SK-N-SH (cell line): Measurements from ENCODE around the gene PAPPA2. TPM values are rescaled to one million over a fixed set of nuclear protein-coding genes. Genes with fewer than 3 reads are reported as not detected.

Source experiments
- CTCF ChIA-PET: fragments of 300-600, 350-600 bp; formaldehyde crosslinking; extraction: SDS; loops from one replicate; lab custom pipeline; 2021; lab: Yijun Ruan, JAX
- POLR2A ChIA-PET: fragments of 350-600 bp; sonication (Branson Sonifier 250); formaldehyde crosslinking; extraction: SDS; loops from one replicate; lab custom pipeline; 2020; ENCODE audit warnings: antibody characterized with exemption, inconsistent platforms; lab: Yijun Ruan, JAX
- DNase-seq: peaks from one replicate; pipeline ENCODE4 v3.0.0; 2012
- H2AFZ ChIP-seq: fragments of 200-600 bp; sonication (generic); 2 replicates; pipeline ENCODE4 v1.8.1; 2016; ENCODE audit warnings: antibody characterized with exemption, mild to moderate bottlenecking, low read depth
- H3F3A ChIP-seq: fragments of 200-600 bp; sonication (generic); replicated peaks from 2 replicates; pipeline ENCODE3; 2016; ENCODE audit warnings: antibody characterized with exemption, mild to moderate bottlenecking; ENCODE audit not compliant: insufficient read depth
- H3K27ac ChIP-seq, 2 experiments: fragments of 200-500 bp in 1 of 2; fragments of 200-600 bp in 1 of 2; sonication (Bioruptor generic) in 1 of 2; sonication (generic), shearing (Covaris generic) in 1 of 2; 2 replicates each; pipeline versions ENCODE4 v1.5.1 to v1.6.1; 2014 to 2016; ENCODE audit warnings: low read depth in 2 of 2, inconsistent platforms in 1 of 2, low read length in 1 of 2, mild to moderate bottlenecking in 1 of 2, mixed read lengths in 1 of 2
- H3K27me3 ChIP-seq: fragments of 200-600 bp; sonication (generic), shearing (Covaris generic); 2 replicates; pipeline ENCODE4 v1.6.1; 2016; ENCODE audit warnings: mixed run types; ENCODE audit not compliant: insufficient read depth
- H3K36me3 ChIP-seq, 2 experiments: fragments of 200-500 bp in 1 of 2; fragments of 200-600 bp in 1 of 2; sonication (Bioruptor generic) in 1 of 2; sonication (generic) in 1 of 2; replicated peaks in 1 of 2; 2 replicates each; pipeline versions ENCODE3 to v1.5.1; 2014 to 2016; ENCODE audit warnings: low read length in 1 of 2, mild to moderate bottlenecking in 1 of 2; ENCODE audit not compliant: insufficient read depth in 2 of 2, control insufficient read depth in 1 of 2
- H3K4me1 ChIP-seq, 2 experiments: fragments of 200-500 bp in 1 of 2; fragments of 200-600 bp in 1 of 2; sonication (Bioruptor generic) in 1 of 2; sonication (generic), shearing (Covaris generic) in 1 of 2; 2 replicates each; pipeline versions ENCODE4 v1.5.1 to v1.6.1; 2014 to 2016; ENCODE audit warnings: low read depth in 1 of 2, low read length in 1 of 2, mixed run types in 1 of 2; ENCODE audit not compliant: insufficient read depth in 2 of 2, control insufficient read depth in 1 of 2
- H3K4me2 ChIP-seq: fragments of 200-600 bp; sonication (generic), shearing (Covaris generic); 2 replicates; pipeline ENCODE4 v1.6.1; 2017; ENCODE audit warnings: mixed run types
- H3K4me3 ChIP-seq, 2 experiments: fragments of 200-500 bp in 1 of 2; fragments of 200-600 bp in 1 of 2; sonication (Bioruptor generic) in 1 of 2; sonication (generic), shearing (Covaris generic) in 1 of 2; 2 replicates each; pipeline versions ENCODE4 v1.5.1 to v1.8.1; 2014 to 2016; ENCODE audit warnings: low read depth in 2 of 2, inconsistent platforms in 1 of 2, low read length in 1 of 2, mild to moderate bottlenecking in 1 of 2, mixed read lengths in 1 of 2, moderate library complexity in 1 of 2
- H3K79me2 ChIP-seq: fragments of 200-600 bp; sonication (generic); 2 replicates; pipeline ENCODE4 v1.8.1; 2017; ENCODE audit warnings: mild to moderate bottlenecking; ENCODE audit not compliant: insufficient read depth
- H3K9ac ChIP-seq: fragments of 200-600 bp; sonication (generic); 2 replicates; pipeline ENCODE4 v1.6.1; 2017; ENCODE audit warnings: mixed run types
- H3K9me2 ChIP-seq: fragments of 200-600 bp; sonication (generic); 2 replicates; pipeline ENCODE4 v1.6.1; 2017; ENCODE audit warnings: mixed run types
- H3K9me3 ChIP-seq: fragments of 200-600 bp; sonication (generic); 2 replicates; pipeline ENCODE4 v1.6.1; 2017; ENCODE audit warnings: mixed run types, mild to moderate bottlenecking, moderate library complexity
- H4K20me1 ChIP-seq: fragments of 200-600 bp; sonication (generic); 2 replicates; pipeline ENCODE4 v1.6.1; 2017; ENCODE audit warnings: mild to moderate bottlenecking, mixed run types; ENCODE audit not compliant: insufficient read depth
- ELF1 ChIP-seq: IDR thresholded peaks from 2 replicates; pipeline ENCODE4 v1.4.0; 2012
- FOXJ3 ChIP-seq: sonication (generic); formaldehyde crosslinking; IDR thresholded peaks from 2 replicates; pipeline ENCODE4 v1.5.1; 2020; ENCODE audit warnings: mild to moderate bottlenecking, missing genetic modification reagents
- NRF1 ChIP-seq: IDR thresholded peaks from 2 replicates; pipeline ENCODE4 v1.6.1; 2012; ENCODE audit warnings: low read depth, mild to moderate bottlenecking, low read length
- RCOR1 ChIP-seq: fragments of 150-350 bp; IDR thresholded peaks from 2 replicates; pipeline ENCODE4 v1.6.1; 2017; ENCODE audit warnings: antibody characterized with exemption, low read length
- RFX5 ChIP-seq: IDR thresholded peaks from 2 replicates; pipeline ENCODE4 v1.6.1; 2012; ENCODE audit warnings: mild to moderate bottlenecking, improper control_type of control experiment, low read length
- TCF12 ChIP-seq: IDR thresholded peaks from 2 replicates; pipeline ENCODE4 v1.4.0; 2012
- WGBS: methylation state at CpG from one replicate; pipeline ENCODE4 v1.1.6; 2017; ENCODE audit warnings: low lambda C conversion rate; 5-methylcytosine and 5-hydroxymethylcytosine counted together
- polyA plus RNA-seq, 3 experiments: library from polyadenylated mRNA; depleted of rRNA; stranded (reverse); fragments of >200 nt; gene quantifications; 2 replicates each; pipeline ENCODE4 v1.2.3, GENCODE V29; 2012
- TF ChIP-seq, protein P1 (sequence below): IDR thresholded peaks from 2 replicates; pipeline ENCODE4 v1.6.1; 2012; ENCODE audit warnings: mild to moderate bottlenecking, low read depth, low read length, moderate library complexity
- TF ChIP-seq, protein P2 (sequence below): IDR thresholded peaks from 2 replicates; pipeline ENCODE4; 2012
- TF ChIP-seq, protein P3 (sequence below): fragments of 150-350 bp; IDR thresholded peaks from 2 replicates; pipeline ENCODE4 v1.6.1; 2017; ENCODE audit warnings: antibody characterized with exemption, low read length, low read depth, borderline replicate concordance
- TF ChIP-seq, protein P4 (sequence below): fragments of 200-600 bp; sonication (generic); IDR thresholded peaks from 2 replicates; pipeline ENCODE4 v1.6.1; 2017; ENCODE audit warnings: antibody characterized with exemption, mild to moderate bottlenecking, moderate library complexity

The PAPPA2 gene
- polyA plus RNA-seq, 1 of the 3 experiments (the other 2 are of a cell fraction), result 0.02 TPM

DNA sequence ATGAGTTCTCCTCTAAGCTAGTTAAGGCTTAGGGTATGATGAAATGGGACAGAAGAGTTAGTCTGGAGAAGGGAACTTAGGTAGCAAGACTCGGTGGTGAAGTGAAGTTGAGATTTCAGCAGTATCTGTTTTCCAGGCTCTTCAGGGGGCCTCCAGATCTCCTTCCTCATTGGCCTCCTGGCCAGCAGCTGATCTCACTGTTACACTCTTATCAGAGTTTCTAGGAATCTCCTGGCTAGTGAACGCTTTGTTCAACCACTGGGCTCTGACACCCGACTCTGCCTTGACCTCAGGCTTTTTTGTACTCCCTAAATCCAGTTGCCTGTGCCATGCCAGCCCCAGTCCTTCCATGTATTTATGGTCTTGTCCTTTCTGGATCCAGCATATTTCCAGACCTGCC lies 390.5 kb downstream of the PAPPA2 start:
- POLR2A ChIA-PET, result no interaction called here
- CTCF ChIA-PET, result interaction anchor here (0.9 kb wide), 1 partner anchor 9 kb away, joined by 5 read pairs; no protein-coding TSS in a partner anchor

DNA sequence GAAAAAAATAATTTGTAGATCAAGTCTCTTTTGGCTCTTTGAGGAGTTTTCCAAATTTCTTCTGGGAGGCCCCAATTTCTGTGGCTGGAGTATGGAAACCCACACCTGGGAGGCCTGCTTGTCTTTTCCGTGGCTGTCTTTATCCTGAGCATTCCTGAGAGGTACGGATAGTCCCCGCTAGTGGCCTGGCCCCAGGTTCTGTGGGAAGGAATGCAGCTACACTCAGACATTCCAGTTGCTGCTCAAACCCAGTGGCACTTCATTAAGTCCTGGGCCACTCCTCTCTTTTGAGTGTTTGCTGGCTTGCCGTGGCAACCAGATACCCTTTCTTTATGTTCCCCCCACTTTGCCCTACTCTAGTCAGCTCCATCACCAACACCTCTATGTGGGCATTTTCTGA lies 391.1 kb downstream of the PAPPA2 start:
- no peak overlapping the region for H2AFZ ChIP-seq
- CTCF ChIA-PET, result interaction anchor here (1.3 kb wide), 1 partner anchor 294 kb away, joined by 8 read pairs; no protein-coding TSS in a partner anchor

More for the DNA sequence above, 390.5 kb downstream of the PAPPA2 start:
- Histone ChIP-seq H3K4me1 (no peaks in the 10 kb centered on the region; a peak in 1 of 4 replicates), H3K9ac (no peak overlapping the region)
- TF ChIP-seq, protein P1, sequence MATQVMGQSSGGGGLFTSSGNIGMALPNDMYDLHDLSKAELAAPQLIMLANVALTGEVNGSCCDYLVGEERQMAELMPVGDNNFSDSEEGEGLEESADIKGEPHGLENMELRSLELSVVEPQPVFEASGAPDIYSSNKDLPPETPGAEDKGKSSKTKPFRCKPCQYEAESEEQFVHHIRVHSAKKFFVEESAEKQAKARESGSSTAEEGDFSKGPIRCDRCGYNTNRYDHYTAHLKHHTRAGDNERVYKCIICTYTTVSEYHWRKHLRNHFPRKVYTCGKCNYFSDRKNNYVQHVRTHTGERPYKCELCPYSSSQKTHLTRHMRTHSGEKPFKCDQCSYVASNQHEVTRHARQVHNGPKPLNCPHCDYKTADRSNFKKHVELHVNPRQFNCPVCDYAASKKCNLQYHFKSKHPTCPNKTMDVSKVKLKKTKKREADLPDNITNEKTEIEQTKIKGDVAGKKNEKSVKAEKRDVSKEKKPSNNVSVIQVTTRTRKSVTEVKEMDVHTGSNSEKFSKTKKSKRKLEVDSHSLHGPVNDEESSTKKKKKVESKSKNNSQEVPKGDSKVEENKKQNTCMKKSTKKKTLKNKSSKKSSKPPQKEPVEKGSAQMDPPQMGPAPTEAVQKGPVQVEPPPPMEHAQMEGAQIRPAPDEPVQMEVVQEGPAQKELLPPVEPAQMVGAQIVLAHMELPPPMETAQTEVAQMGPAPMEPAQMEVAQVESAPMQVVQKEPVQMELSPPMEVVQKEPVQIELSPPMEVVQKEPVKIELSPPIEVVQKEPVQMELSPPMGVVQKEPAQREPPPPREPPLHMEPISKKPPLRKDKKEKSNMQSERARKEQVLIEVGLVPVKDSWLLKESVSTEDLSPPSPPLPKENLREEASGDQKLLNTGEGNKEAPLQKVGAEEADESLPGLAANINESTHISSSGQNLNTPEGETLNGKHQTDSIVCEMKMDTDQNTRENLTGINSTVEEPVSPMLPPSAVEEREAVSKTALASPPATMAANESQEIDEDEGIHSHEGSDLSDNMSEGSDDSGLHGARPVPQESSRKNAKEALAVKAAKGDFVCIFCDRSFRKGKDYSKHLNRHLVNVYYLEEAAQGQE, result no peak
- TF ChIP-seq, protein P2, sequence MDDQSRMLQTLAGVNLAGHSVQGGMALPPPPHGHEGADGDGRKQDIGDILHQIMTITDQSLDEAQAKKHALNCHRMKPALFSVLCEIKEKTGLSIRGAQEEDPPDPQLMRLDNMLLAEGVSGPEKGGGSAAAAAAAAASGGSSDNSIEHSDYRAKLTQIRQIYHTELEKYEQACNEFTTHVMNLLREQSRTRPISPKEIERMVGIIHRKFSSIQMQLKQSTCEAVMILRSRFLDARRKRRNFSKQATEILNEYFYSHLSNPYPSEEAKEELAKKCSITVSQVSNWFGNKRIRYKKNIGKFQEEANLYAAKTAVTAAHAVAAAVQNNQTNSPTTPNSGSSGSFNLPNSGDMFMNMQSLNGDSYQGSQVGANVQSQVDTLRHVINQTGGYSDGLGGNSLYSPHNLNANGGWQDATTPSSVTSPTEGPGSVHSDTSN, result no peak
- TF ChIP-seq RCOR1, result no peak
- TF ChIP-seq, all 33 proteins: peak for 0
- Histone ChIP-seq H3K27me3 (no peaks in the 10 kb centered on the region), H3K9me3 (no peaks in the 10 kb centered on the region), H3F3A (no peaks in the 10 kb centered on the region), H3K36me3 (no peaks in the 10 kb centered on the region), H3K4me2 (no peak overlapping the region), H4K20me1 (no peaks in the 10 kb centered on the region), H3K4me3 (no peak overlapping the region), H3K79me2 (no peaks in the 10 kb centered on the region), H3K9me2 (no peaks in the 10 kb centered on the region), H3K27ac (no peak overlapping the region), H2AFZ (no peak overlapping the region)
- no peak for DNase-seq
- WGBS, result 7% methylated on average over 3 of the region's 3 CpGs

More for the DNA sequence above, 391.1 kb downstream of the PAPPA2 start:
- WGBS, result 26% methylated on average over 3 of the region's 4 CpGs
- no peak for DNase-seq
- Histone ChIP-seq H3K4me1 (no peaks in the 10 kb centered on the region; a peak in 1 of 4 replicates), H3K9ac (no peak overlapping the region), H3K4me3 (no peak overlapping the region), H3K9me2 (no peaks in the 10 kb centered on the region), H3K9me3 (no peaks in the 10 kb centered on the region), H3K27ac (no peak overlapping the region), H3K36me3 (no peaks in the 10 kb centered on the region), H3F3A (no peaks in the 10 kb centered on the region), H4K20me1 (no peaks in the 10 kb centered on the region), H3K27me3 (no peaks in the 10 kb centered on the region), H3K79me2 (no peaks in the 10 kb centered on the region), H3K4me2 (no peak overlapping the region)
- POLR2A ChIA-PET, result no interaction called here
- no peak for TF ChIP-seq ELF1
- TF ChIP-seq NRF1, result no peak
- TF ChIP-seq TCF12, result no peak
- no peak for TF ChIP-seq FOXJ3 (CRISPR knock-in tag)
- TF ChIP-seq, protein P3, sequence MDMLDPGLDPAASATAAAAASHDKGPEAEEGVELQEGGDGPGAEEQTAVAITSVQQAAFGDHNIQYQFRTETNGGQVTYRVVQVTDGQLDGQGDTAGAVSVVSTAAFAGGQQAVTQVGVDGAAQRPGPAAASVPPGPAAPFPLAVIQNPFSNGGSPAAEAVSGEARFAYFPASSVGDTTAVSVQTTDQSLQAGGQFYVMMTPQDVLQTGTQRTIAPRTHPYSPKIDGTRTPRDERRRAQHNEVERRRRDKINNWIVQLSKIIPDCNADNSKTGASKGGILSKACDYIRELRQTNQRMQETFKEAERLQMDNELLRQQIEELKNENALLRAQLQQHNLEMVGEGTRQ, result no peak
- TF ChIP-seq, protein P4, sequence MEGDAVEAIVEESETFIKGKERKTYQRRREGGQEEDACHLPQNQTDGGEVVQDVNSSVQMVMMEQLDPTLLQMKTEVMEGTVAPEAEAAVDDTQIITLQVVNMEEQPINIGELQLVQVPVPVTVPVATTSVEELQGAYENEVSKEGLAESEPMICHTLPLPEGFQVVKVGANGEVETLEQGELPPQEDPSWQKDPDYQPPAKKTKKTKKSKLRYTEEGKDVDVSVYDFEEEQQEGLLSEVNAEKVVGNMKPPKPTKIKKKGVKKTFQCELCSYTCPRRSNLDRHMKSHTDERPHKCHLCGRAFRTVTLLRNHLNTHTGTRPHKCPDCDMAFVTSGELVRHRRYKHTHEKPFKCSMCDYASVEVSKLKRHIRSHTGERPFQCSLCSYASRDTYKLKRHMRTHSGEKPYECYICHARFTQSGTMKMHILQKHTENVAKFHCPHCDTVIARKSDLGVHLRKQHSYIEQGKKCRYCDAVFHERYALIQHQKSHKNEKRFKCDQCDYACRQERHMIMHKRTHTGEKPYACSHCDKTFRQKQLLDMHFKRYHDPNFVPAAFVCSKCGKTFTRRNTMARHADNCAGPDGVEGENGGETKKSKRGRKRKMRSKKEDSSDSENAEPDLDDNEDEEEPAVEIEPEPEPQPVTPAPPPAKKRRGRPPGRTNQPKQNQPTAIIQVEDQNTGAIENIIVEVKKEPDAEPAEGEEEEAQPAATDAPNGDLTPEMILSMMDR, result no peak
- TF ChIP-seq RFX5, result no peak
